ENCODE data around the gene CUBN. TPM values are rescaled to one million over a fixed set of nuclear protein-coding genes. Genes with fewer than 3 reads are reported as not detected.

The CUBN gene
- total and polyA plus RNA-seq, 3 experiments from 2014 or later: 0.73 to 0.92 (median 0.83) TPM

DNA sequence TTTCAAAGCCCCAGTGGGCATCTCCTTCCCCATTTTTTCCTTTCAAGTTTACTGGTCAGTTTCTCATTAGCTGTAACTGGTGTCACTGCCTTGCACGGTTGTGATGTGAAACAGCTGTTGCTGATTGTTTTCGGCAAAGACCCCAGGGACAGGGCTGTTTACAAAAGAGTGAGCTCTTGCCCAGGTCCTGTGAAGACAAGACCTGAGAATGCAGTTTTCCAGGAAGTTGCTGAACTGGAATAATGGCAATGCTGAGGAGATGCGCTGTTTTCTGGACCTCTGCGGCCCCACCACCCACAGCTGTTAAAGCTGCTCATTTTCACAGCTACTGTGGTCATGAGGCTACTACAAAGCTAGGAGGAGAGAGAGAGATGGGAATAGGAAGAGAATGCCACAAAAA lies 195.8 kb downstream of the CUBN start:
- no peaks in the 10 kb centered on the region for H3K27me3 Mint-ChIP-seq
- Histone ChIP-seq H3K4me1 (ENCODE audit: insufficient read depth, low read length) (no peaks in the 10 kb centered on the region), H3K4me3 (ENCODE audit: low read length) (no peak overlapping the region), H3K36me3 (ENCODE audit: insufficient read depth, low read length) (no peaks in the 10 kb centered on the region), H3K27me3 (ENCODE audit: insufficient read depth, low read length, poor library complexity, severe bottlenecking) (no peaks in the 10 kb centered on the region), H3K9me3 (ENCODE audit: low read length) (no peaks in the 10 kb centered on the region), H3K27ac (ENCODE audit: low read depth, low read length) (no peak overlapping the region)
- DNase-seq: no peak
- no peaks in the 10 kb centered on the region for H3K9me3 Mint-ChIP-seq
- POLR2A ChIA-PET: no interaction called here
- H3K4me1 Mint-ChIP-seq: no peaks in the 10 kb centered on the region
- H3K36me3 Mint-ChIP-seq: peaks cover 0 to 13% (median 6%) of the 10 kb centered on the region in 3 donors
- CTCF ChIA-PET: no interaction called here
- peak overlapping the region in 1 of 8 donors; percentile 61 for H3K27ac Mint-ChIP-seq
- no peak overlapping the region for H3K4me3 Mint-ChIP-seq

DNA sequence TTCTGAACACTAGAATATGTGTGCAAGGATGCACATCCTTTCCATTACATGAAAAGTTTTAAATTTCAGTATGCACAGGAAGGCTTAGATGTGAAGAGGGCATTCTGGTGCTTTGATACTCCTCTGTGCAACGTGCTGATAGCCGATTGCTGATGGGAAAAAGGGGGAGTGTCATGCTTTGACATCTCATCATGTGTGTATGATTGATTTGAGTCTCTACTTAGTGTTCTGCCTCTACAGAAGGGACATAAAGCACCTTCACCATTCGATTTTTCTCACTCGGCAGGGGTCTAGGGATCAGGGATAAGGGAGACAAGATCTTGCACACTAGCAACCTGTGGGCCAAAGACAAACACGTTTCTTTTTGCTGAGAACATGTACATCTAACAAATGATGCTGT lies 197.7 kb downstream of the CUBN start:
- ChIA-PET CTCF (no interaction called here), POLR2A (no interaction called here)
- no peaks in the 10 kb centered on the region for H3K27me3 ChIP-seq (ENCODE audit: insufficient read depth, low read length, poor library complexity, severe bottlenecking)
- no peak for DNase-seq
- Mint-ChIP-seq H3K4me1 (no peaks in the 10 kb centered on the region), H3K27ac (peak overlapping the region in 2 of 8 donors; percentile 14 to 30), H3K9me3 (no peaks in the 10 kb centered on the region), H3K36me3 (peaks cover 3 to 17% (median 15%) of the 10 kb centered on the region in 3 donors), H3K4me3 (no peak overlapping the region), H3K27me3 (no peaks in the 10 kb centered on the region)
- no peaks in the 10 kb centered on the region for H3K4me1 ChIP-seq (ENCODE audit: insufficient read depth, low read length)
- no peak overlapping the region for H3K27ac ChIP-seq (ENCODE audit: low read depth, low read length)
- H3K9me3 ChIP-seq (ENCODE audit: low read length): no peaks in the 10 kb centered on the region
- no peaks in the 10 kb centered on the region for H3K36me3 ChIP-seq (ENCODE audit: insufficient read depth, low read length)
- H3K4me3 ChIP-seq (ENCODE audit: low read length): no peak overlapping the region

DNA sequence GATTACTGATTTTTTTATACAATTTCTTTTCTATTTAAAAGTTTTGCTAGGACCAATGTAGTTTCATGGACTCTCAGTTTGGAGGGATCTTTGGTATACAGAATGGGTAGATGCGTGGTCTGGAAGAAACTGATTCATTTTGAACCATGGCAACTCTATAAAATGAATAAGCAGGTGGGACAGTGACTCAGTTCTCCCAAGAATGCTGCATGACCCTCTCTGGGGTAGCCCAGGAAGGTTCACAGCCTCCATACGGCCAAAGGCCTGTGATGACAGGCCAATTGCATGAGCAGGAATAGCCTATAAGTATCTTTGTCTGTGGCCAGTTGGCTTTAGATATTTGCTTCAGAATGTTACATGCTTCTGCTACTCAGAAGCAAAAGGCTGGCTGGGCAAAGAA lies 199.1 kb downstream of the CUBN start:
- H3K27me3 ChIP-seq (ENCODE audit: insufficient read depth, low read length, poor library complexity, severe bottlenecking): no peaks in the 10 kb centered on the region
- H3K9me3 ChIP-seq (ENCODE audit: low read length): no peaks in the 10 kb centered on the region
- DNase-seq: no peak
- Mint-ChIP-seq H3K4me1 (no peaks in the 10 kb centered on the region), H3K36me3 (peaks cover 13 to 24% (median 15%) of the 10 kb centered on the region in 3 donors), H3K27me3 (no peaks in the 10 kb centered on the region), H3K9me3 (no peaks in the 10 kb centered on the region), H3K27ac (no peak overlapping the region), H3K4me3 (no peak overlapping the region)
- POLR2A ChIA-PET: no interaction called here
- no peak overlapping the region for H3K27ac ChIP-seq (ENCODE audit: low read depth, low read length)
- no peak overlapping the region for H3K4me3 ChIP-seq (ENCODE audit: low read length)
- CTCF ChIA-PET: no interaction called here
- H3K4me1 ChIP-seq (ENCODE audit: insufficient read depth, low read length): no peaks in the 10 kb centered on the region
- no peaks in the 10 kb centered on the region for H3K36me3 ChIP-seq (ENCODE audit: insufficient read depth, low read length)

DNA sequence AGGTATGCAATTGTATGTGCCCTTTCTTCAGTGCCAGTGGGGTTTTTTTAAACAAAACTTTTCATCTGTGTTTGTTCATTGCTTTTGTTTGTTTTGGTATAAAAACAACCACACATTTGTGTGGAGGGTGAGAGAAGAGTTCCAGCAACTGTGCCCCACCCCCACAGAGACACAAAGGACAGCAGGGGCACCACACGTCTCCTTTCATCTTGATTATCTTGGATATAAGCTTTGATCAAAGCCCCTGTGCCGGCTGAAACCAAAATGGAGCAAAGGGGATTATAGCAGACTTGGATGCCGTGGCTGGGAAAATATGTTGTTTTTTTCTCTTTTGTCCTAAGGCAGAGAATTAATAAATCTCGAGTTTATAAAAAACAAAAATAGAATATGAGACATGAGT lies 200.5 kb downstream of the CUBN start:
- CTCF ChIA-PET: no interaction called here
- no peak overlapping the region for H3K27ac ChIP-seq (ENCODE audit: low read depth, low read length)
- no peak overlapping the region for H3K27ac Mint-ChIP-seq

DNA sequence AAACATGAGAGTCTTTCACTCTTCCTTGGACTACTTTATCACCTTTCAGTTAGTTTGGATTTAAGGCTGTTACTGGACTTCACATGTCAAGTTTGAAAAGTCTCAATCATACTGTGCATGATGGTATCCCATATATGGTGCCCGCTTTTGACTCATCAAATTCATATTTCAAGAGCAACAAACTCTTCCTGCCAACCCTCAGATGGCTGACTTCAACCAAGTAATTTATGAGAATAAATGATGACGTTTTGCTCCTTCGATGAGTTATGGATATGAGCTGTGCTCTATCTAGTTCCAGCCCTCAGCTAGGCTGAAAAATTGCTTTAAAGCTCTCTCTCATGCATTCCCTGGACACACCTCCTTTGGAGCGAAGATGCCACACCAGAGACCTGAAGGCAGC lies 202.1 kb downstream of the CUBN start:
- H3K9me3 Mint-ChIP-seq: no peaks in the 10 kb centered on the region
- peak overlapping the region in 1 of 8 donors; percentile 59 for H3K27ac Mint-ChIP-seq
- Histone ChIP-seq H3K4me1 (ENCODE audit: insufficient read depth, low read length) (no peaks in the 10 kb centered on the region), H3K27me3 (ENCODE audit: insufficient read depth, low read length, poor library complexity, severe bottlenecking) (no peaks in the 10 kb centered on the region), H3K27ac (ENCODE audit: low read depth, low read length) (no peak overlapping the region), H3K4me3 (ENCODE audit: low read length) (no peak overlapping the region), H3K36me3 (ENCODE audit: insufficient read depth, low read length) (no peaks in the 10 kb centered on the region), H3K9me3 (ENCODE audit: low read length) (no peaks in the 10 kb centered on the region)
- peaks cover 18 to 26% (median 18%) of the 10 kb centered on the region in 3 donors for H3K36me3 Mint-ChIP-seq
- no peaks in the 10 kb centered on the region for H3K27me3 Mint-ChIP-seq
- no peak overlapping the region for H3K4me3 Mint-ChIP-seq
- H3K4me1 Mint-ChIP-seq: no peaks in the 10 kb centered on the region
- POLR2A ChIA-PET: no interaction called here
- CTCF ChIA-PET: no interaction called here
- DNase-seq: no peak

More for the DNA sequence above, 200.5 kb downstream of the CUBN start:
- Histone ChIP-seq H3K9me3 (ENCODE audit: low read length) (no peaks in the 10 kb centered on the region), H3K36me3 (ENCODE audit: insufficient read depth, low read length) (no peaks in the 10 kb centered on the region), H3K4me3 (ENCODE audit: low read length) (no peak overlapping the region), H3K27me3 (ENCODE audit: insufficient read depth, low read length, poor library complexity, severe bottlenecking) (no peaks in the 10 kb centered on the region), H3K4me1 (ENCODE audit: insufficient read depth, low read length) (no peaks in the 10 kb centered on the region)
- H3K36me3 Mint-ChIP-seq: peaks cover 13 to 29% (median 20%) of the 10 kb centered on the region in 3 donors
- no peaks in the 10 kb centered on the region for H3K9me3 Mint-ChIP-seq
- no peak for DNase-seq
- H3K4me3 Mint-ChIP-seq: no peak overlapping the region
- no peaks in the 10 kb centered on the region for H3K27me3 Mint-ChIP-seq
- POLR2A ChIA-PET: no interaction called here
- no peaks in the 10 kb centered on the region for H3K4me1 Mint-ChIP-seq

DNA sequence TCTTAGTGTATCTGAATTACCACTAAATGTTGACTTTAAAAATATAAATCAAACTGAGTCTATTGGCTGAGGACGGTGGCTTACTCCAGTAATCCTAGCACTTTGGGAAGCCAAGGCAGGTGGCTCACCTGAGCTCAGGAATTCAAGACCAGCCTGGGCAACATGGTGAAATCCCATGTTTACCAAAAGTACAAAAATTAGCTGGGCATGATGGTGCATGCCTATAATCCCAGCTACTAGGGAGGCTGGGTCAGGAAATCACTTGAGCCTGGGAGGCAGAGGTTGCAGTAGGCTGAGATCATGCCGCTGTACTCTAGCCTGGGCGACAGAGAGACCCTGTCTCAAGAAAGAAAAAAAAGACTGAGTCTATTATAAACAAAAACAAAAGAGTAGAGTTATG lies 205.9 kb downstream of the CUBN start:
- no peaks in the 10 kb centered on the region for H3K9me3 ChIP-seq (ENCODE audit: low read length)
- no peaks in the 10 kb centered on the region for H3K36me3 ChIP-seq (ENCODE audit: insufficient read depth, low read length)
- no peak overlapping the region for H3K27ac Mint-ChIP-seq
- no peaks in the 10 kb centered on the region for H3K4me1 ChIP-seq (ENCODE audit: insufficient read depth, low read length)
- ChIA-PET POLR2A (no interaction called here), CTCF (no interaction called here)
- no peaks in the 10 kb centered on the region for H3K4me1 Mint-ChIP-seq
- H3K36me3 Mint-ChIP-seq: peaks cover 15 to 23% (median 18%) of the 10 kb centered on the region in 3 donors
- H3K9me3 Mint-ChIP-seq: no peaks in the 10 kb centered on the region
- no peaks in the 10 kb centered on the region for H3K27me3 ChIP-seq (ENCODE audit: insufficient read depth, low read length, poor library complexity, severe bottlenecking)
- H3K27me3 Mint-ChIP-seq: no peaks in the 10 kb centered on the region
- no peak for DNase-seq
- no peak overlapping the region for H3K4me3 ChIP-seq (ENCODE audit: low read length)
- H3K27ac ChIP-seq (ENCODE audit: low read depth, low read length): no peak overlapping the region
- no peak overlapping the region for H3K4me3 Mint-ChIP-seq

DNA sequence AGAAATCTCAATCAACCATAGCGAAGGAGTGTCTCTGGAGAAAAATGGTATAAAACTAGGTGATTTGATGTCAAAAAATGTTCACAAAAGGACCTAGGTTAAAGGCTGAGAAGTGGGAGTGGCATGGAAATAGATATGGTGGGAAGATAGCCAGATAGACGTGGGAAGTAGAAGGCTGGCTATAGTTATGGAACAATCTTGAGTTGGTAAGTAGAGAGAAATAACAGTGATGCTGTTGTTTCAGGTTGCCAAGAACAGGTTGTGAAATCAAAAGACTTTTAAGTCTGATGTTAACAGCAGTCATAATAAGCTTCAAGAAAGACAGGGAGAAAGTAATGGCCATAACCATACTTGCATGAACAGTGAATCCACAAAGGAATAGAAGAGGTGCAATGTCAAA lies 206.3 kb downstream of the CUBN start:
- Histone ChIP-seq H3K4me1 (ENCODE audit: insufficient read depth, low read length) (no peaks in the 10 kb centered on the region), H3K27ac (ENCODE audit: low read depth, low read length) (no peak overlapping the region), H3K4me3 (ENCODE audit: low read length) (no peak overlapping the region), H3K27me3 (ENCODE audit: insufficient read depth, low read length, poor library complexity, severe bottlenecking) (no peaks in the 10 kb centered on the region), H3K36me3 (ENCODE audit: insufficient read depth, low read length) (no peaks in the 10 kb centered on the region), H3K9me3 (ENCODE audit: low read length) (no peaks in the 10 kb centered on the region)
- H3K4me1 Mint-ChIP-seq: no peaks in the 10 kb centered on the region
- no peak overlapping the region for H3K27ac Mint-ChIP-seq
- H3K27me3 Mint-ChIP-seq: no peaks in the 10 kb centered on the region
- no peaks in the 10 kb centered on the region for H3K9me3 Mint-ChIP-seq
- ChIA-PET POLR2A (no interaction called here), CTCF (no interaction called here)
- H3K4me3 Mint-ChIP-seq: no peak overlapping the region
- H3K36me3 Mint-ChIP-seq: peaks cover 17 to 23% (median 22%) of the 10 kb centered on the region in 3 donors
- DNase-seq: no peak

DNA sequence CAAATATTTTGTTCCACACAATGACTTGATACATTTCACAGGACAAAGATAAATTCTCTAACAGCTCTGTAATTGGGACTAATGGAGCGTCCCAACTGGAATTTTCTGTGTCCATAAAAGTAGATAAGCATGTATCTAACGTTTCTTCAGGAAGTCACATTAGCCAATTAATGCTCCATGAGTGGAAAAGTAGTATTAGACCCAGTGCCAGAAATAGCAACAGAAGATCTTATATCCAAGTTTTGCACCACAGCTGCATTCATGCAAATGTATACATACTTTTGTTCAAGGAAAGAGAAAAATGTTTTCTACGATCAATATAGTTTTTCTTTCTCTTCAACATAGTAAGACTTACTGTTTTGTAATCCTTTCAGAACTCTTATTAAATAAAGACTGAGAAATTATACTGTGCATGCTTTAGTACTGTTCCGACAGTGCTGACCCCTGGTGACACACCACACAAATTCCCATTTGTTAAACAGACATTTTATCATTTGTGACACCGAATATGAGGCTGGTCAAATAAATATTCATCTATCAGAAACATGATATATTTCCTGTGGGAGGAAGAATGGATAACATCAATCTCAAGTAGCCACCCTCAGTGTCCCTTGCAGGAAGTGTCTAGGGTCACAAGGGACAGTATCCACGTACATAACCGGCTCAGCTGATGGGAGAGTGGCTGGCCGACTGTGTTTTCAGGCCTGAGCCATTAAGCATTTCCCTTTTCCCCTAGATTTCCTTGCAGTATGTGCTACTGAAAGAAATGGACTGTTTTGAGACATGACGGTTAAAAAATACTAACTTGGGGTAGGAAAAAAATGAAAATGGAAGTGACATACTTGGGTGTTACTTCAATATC lies 210.3 kb downstream of the CUBN start:
- Histone ChIP-seq H3K36me3 (ENCODE audit: insufficient read depth, low read length) (no peaks in the 10 kb centered on the region), H3K9me3 (ENCODE audit: low read length) (no peaks in the 10 kb centered on the region), H3K27me3 (ENCODE audit: insufficient read depth, low read length, poor library complexity, severe bottlenecking) (no peaks in the 10 kb centered on the region), H3K4me3 (ENCODE audit: low read length) (no peak overlapping the region), H3K4me1 (ENCODE audit: insufficient read depth, low read length) (no peaks in the 10 kb centered on the region), H3K27ac (ENCODE audit: low read depth, low read length) (no peak overlapping the region)
- no peak for DNase-seq
- Mint-ChIP-seq H3K4me3 (no peak overlapping the region), H3K27me3 (no peaks in the 10 kb centered on the region), H3K9me3 (no peaks in the 10 kb centered on the region), H3K4me1 (no peaks in the 10 kb centered on the region), H3K36me3 (peaks cover 13 to 17% (median 14%) of the 10 kb centered on the region in 3 donors), H3K27ac (no peak overlapping the region)
- ChIA-PET POLR2A (no interaction called here), CTCF (interaction anchor here (0.7 kb wide), 1 partner anchor 10 kb away, joined by 3 read pairs; no protein-coding TSS in a partner anchor)
